UCSD-AML1 (cell line): ENCODE data around the gene ALS2.
A peak's percentile ranks its signal among the peaks of the same experiment; 100 is the strongest.
"Not testable (repeated sequence)": the region's sequence is repeated elsewhere in the genome, so short reads cannot be mapped to it uniquely, and the experiment has no call there.

Experiments used
- DNase-seq: peaks from one replicate; lab custom pipeline; 2025; ENCODE audit not compliant: unreplicated experiment; lab: John Stamatoyannopoulos, UW

The ALS2 gene

DNA sequence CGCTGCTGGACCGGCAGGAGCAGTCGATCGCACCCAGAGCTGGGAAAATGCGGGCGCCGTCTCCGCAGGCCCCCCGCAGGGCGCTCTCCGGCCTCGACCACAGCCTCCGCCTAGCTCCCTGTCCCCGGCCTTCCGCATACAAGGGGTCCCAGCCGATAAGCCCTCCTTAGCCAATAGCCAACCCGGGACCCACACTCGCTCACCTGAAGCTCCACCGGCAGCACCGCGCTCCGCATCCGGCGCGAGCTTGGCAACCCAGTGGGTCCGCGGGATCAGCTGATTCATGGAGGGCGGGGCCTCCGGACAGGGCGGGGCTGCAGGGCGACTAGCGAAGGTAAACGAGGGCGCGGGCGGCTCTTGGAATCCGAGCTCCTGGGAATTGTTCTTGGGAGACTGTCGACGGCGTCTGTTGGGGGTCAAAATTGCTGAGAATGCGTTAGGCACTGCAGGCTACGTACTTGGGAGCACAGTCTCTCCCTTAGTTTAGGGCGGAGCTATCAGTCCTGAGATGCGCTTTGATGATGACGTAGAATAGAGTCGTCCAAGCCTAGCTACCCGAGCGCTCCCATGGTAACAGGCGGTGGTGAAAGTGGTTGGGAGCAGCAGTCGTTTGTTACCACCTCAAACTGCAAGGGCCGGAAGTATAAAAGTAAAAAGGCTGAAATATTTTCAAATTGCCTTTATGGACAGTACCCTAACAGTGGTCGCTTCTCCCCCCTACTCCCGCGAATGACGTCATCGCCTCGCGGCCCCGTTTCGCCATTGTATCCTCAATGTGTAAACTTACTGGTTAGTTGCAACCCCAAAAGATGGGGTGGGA lies at the start of gene ALS2:
TSS of gene ALS2 (minus strand) at position 260 of the 820 bp plus-strand sequence. CDS start 12,048 bp downstream, outside the sequence.
- DNase-seq: peak; percentile 96

DNA sequence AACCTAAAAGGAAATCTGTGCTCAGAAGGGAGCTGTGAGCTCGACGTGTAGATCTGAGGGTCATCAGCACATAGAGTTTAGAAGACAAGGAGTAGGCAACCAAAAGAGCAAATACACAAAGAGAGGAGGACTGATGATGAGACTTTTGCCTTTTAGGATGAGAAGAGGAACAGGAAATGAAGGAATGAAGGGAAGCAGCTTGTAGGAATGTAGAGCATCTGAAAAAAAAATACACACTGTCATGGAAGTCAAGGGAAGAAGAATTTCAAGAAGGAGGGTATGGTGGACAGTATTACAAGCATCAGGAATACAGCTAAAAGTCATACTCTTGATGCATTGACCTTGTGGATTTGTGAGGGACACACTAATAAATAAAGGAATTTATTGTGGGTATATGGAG lies 47.5 kb upstream of the ALS2 start:
- no peak for DNase-seq

DNA sequence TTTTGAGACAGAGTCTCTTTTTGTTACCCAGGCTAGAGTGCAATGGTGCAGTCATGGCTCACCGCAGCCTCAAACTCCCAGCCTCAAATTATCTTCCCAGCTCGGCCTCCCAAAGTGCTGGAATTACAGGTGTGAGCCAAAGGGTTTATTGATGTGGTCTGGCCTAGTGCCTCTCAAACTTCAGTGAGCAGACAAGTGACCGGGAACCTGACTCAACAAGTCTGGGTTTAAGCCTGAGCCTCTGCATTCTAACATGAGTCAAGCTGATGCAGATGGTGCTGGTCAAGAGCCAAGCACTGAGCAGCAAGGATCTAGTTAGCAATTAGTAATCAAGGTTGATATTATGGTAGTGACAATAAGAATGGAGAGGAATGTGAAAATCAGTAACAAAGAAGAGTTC lies 46.9 kb upstream of the ALS2 start:
- no peak for DNase-seq

DNA sequence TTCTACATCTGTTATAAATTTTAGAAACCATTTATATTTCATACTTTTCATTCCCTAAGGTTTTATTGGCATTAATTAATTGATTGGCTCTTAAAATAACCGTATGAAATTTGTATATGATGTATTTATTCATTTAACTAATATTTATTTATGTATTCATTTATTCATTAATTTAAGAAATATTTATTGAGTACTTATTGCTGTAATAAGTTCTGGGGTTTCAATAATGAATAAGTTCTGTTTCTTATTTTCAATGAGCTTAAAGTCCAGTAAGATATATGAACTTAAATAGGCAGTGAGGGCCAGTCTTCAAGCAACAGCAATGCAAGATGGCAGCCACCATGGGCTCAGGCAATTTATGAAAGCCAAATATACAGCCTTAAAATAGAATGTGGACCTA lies 43.5 kb upstream of the ALS2 start:
- DNase-seq: no peak

DNA sequence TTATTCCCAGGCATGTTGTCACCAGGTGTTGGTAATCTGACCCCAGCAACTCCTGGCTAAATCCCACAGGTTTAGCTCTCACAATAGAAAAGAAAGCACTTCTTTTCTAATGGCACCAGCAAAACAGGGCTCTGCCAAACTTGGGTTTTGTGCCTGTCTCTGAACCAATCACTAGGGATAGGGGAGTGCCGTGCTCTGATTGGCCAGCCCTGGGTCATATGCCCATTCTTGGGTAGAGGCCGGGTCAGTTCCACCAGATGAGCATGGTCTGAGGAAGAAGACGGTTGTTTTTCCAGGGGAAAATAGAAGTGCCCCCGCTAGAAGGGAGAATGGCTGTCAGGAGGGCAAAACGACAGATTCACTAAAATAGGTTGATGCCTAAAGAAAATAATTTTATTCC lies 40.3 kb upstream of the ALS2 start:
- DNase-seq: no peak

DNA sequence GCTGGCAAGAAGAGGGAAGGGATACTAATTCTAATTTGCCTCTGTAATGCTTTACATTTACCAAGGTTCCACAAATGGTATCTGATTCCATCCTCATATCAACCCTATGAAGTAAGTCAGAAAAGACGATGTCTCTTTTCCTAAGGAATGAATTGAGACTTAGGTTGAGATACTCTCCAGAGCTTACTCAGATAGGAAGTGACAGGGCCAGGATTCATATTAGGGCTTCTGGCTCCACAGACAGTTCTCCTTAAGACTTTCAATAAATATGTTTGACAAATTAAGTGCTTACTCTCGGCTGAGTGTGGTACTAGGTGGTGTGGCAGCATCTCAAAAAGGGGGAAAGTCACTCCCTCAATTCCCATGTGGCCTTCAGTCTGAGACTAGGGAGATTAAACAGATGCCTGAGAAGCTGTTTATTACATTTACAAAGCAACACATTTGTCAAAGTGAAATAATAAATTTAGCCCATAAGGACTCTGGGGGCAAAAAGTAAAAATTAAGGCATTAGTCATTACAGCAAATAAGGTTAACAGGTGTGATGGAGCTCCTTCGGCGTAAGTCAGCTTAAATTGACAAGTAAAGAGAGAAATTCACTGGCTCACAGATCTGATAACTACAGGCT lies 39.8 kb upstream of the ALS2 start:
- no peak for DNase-seq

DNA sequence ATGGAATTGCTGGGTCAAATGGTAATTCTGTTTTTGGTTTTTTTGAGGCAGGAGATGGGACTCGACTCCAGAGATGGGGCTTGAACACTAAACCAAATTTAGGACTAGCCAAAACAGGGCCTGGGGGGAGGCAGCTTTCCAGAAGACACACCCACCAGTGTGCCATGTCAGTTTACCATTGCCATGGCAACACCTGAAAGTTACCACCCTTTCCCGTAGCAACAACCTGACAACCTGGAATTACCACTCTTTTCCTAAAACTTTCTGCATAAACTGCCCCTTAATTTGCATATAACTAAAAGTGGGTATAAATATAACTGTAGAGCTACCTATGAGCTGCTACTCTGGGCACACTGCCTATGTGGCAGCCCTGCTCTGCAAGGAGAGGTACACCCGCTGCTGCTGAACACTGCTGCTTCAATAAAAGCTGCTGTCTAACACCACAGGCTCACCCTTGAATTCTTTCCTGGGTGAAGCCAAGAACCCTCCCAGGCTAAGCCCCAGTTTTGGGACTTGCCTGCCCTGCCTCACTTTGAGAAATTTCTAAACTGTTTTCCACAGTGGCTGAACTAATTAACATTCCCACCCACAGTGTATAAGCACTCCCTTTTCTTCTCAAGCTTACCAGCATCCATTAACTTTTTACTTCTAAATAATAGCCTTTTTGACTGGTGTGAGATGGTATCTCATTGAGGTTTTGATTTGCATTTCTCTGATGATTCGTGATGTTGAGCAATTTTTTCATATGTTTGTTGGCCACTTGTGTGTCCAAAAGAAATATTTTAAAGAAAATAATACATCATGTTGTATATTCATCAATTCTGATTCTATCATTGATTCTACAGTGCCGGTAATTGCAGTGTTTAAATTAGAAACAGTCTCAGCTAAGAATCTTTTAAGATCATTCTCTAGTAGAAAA lies 36.2 kb upstream of the ALS2 start:
- DNase-seq: no peak

DNA sequence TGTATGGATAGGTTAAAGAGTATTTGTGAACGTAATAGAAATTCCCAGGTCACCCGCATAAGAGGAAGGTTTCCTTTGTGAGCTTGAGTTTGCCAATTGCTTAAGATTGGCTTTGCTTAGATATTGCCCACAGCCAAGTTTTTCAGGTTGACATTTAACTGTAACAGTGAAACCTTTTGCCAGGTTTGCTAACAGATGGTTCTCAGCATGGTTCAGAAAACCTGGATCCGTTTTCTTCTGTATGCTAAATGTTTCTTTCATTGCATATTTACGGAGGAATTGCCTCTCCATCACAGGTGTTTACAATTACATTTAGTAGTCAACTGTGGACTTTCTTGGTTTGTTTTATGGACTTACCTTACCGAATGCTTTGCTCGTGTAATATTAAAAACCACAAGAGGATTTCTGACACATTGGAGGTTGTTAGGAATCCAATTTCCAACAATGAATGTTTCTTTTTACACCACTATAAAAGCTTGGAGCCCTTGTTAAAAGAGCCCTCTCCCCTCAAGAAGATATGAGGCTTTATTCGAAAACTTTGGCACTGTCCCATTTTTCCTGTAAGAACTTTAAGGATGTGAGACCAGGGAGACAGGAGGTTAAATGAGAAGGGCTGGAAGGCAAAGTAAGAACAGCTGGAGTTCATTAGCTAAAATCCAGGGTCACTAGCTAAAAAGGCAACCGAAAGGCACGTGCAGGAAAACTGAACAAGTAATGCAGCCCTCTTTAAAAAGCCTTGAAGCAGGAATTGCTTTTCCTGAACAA lies 33.4 kb upstream of the ALS2 start:
- no peak for DNase-seq

DNA sequence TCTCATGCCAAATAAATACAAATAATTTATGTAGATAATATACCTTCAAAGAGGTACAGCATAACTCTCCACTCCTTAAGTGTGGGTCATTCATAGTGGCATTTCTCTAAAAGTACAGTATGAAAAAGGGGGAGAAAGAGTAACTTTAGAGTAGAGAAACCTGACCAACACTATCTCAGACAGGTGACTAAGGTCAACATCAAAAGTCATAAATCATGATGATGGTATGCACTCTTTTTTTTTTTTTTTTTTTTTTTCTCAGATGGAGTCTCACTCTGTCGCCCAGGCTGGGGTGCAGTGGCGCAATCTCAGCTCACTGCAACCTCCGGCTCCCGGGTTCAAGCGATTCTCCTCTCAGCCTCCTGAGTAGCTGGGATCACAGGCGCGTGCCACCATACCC lies 29.9 kb upstream of the ALS2 start:
- DNase-seq: not testable (repeated sequence)

DNA sequence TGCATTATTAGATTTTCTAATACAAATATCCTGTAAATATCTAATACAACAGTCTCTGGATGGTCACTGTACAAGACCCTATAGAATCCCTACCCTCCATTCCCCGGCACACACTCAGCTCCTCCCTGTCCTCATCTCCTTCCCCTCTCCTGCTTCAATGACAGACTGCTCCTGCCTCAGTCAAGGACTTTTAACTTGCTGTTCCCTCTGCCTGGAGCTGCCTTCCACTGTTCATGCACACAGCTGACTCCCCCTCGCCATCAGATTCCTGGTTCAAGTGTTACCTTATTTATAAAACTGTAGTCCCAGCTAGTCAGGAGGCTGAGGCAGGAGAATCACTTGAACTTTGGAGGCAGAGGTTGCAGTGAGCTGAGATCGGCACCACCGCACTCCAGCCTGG lies 28.9 kb upstream of the ALS2 start:
- no peak for DNase-seq

DNA sequence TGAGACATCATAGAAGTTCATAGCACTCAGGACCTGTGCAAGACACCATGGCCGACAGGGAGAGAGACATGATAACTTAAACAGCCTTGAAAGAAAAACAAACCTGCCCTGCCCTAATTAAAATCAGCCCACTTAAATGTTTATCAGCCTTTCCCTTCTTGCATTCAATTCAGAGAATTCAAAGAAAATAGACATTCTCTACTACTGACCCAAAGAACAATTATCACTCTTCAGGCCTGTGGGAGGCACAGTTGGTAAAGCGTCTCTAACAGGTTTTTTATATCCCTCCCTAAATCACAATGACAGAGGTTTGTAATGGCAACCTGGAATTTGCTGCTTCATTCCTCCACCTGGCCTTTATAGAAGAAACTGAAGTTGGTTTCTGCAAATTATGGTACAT lies 27.3 kb upstream of the ALS2 start:
- DNase-seq: no peak

DNA sequence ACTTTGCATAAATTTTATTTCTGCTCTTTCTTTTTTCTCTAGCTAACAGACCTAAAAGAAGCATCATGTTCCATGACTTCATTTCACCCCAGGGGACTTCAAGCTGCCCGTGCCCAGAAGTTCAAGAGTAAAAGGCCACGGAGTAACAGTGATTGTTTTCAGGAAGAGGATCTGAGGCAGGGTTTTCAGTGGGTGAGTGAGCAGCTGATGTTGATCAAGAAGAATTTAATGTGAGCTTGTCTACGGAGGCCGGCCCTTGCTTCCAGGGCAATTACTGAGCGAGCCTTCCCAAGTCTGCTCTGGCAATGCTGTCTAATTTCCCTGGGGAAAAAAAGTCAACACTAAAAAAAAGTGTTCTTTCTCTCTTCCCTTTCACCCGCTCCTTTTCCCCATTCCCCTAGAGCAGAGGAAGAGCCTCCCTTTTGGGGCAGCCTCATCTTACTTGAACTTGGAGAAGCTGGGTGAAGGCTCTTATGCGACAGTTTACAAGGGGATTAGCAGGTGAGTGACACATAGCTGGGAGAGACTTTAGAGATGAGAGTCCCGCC lies 26.8 kb upstream of the ALS2 start:
- no peak for DNase-seq

DNA sequence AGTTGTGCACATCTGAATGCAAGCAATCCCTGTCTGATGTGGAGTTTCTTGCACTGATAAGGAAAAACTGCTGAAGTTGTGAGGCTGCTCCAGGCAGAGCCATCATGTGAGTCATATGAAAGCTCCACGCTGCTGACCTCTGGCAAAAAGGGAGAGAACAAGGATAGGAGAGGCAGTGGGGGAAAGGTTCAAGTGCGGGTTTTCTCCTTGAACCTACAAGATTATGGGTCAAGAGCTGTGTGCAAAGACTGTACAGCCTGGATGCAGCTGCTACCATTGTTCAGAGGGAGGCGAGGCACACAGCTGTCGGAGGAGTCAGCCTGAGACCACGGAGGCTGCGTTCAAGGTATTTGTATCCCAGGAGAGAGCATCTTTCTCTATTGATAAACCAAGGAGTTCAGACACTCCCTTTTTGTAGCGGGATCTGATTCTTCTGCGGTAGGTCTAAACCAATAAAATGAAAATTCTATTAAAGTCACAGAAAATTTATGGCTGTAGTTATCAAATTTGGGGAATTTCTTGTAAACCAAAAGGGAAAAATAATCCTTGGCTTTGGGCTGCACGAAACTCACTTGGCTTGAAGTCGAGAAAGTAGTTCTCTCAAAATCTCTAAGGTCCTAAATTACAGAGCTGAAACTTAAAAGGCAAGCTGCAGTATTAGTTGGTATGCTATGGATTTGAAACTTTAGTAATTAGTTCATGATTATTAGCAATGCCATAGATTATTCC lies 25.9 kb upstream of the ALS2 start, which contains the start of gene CDK15:
TSS of gene CDK15 (plus strand) at position 96 of the 729 bp plus-strand sequence. CDS start at position 224, 128 bp downstream.
- DNase-seq: no peak

DNA sequence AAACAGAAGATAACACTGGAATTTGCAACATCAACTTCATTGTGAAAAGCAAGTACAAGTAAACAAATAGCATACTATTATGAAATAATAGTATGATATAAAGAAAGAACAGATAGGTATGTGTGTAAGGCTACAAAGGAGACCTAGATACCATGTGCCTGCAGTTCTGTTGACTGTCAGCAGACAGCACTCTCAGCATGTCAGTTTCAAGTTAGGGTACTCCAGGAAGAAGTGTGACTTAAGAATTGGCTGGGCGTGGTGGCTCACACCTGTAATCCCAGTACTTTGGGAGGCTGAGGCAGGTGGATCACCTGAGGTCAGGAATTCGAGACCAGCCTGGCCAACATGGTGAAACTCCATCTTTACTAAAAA lies 18.2 kb upstream of the ALS2 start:
- not testable (repeated sequence) for DNase-seq

DNA sequence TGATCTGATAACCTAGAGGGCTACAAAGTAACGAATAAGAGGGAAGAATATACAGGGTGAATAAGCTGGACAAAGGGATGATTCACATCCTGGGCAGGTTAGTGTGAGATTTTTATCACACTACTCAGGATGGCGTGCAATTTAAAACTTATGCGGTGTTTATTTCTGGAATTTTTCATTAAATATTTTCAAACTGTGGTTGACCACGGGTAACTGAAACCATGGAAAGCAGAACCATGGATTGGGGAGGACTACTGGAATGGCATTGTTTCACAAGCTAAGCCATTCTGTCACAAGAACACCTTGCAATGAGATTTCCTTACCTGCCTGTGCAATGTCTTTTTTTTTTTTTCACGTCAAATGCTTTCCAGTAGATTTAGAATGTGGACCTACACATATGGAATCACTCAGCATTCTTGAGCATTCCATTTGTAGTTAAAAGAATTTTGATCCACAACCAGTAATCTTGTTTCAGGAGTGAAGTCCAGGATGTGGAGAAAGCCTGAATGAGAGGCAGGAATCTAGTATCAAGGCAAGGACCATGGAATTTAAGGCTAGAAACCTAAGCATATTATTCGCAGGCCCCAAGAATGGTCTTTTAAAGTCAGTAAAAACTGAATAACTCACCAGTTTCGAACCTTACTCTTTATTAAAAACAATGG lies 17.6 kb upstream of the ALS2 start:
- DNase-seq: no peak

DNA sequence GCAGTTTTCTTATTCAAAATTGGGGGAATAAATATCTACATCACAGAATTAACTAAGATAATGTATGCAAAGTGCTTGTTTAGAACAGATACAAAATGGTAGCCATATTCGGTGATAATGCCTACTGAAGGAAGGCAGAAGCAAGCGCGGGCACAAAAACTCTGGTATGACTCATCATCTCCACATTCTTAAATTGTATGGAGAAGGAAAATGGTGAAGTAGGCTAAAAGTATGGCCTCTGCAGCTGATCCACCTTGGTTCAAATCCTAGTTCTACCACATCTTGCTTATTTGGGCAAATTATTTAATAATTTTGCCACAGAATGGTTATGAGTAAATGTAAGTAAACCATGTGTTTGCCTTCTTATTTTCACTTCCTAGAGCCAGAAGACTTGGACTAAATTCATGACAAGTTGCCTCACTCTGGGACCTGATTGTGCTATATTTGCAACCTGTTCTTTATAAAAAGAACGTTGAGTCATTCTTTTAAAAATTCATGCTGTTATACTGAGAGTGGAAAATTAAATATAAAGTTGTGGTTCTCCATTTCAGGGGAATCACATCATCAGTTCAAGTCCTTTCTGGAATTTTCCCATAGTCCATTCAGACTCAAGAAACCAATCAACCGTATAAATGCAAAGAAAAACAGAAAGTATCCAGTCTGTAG lies 16.6 kb upstream of the ALS2 start:
- DNase-seq: no peak

DNA sequence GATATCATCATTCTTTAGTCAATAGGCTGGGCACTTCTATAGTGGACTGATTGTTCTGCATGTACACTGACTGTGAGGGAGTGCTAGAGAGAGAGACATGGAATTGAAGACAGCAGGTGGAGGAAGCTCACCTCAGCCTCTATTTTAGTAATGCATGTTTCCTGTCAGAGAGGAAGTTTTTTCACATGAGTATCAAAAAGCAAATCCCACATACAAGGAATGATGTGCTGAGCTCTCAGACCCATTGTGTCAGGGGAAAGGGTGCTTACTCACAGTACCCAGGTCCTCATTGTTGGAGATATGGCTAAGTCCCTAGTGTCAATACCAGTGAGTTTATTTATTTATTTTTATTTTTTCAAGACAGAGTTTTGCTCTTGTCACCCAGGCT lies 15.7 kb upstream of the ALS2 start:
- no peak for DNase-seq

DNA sequence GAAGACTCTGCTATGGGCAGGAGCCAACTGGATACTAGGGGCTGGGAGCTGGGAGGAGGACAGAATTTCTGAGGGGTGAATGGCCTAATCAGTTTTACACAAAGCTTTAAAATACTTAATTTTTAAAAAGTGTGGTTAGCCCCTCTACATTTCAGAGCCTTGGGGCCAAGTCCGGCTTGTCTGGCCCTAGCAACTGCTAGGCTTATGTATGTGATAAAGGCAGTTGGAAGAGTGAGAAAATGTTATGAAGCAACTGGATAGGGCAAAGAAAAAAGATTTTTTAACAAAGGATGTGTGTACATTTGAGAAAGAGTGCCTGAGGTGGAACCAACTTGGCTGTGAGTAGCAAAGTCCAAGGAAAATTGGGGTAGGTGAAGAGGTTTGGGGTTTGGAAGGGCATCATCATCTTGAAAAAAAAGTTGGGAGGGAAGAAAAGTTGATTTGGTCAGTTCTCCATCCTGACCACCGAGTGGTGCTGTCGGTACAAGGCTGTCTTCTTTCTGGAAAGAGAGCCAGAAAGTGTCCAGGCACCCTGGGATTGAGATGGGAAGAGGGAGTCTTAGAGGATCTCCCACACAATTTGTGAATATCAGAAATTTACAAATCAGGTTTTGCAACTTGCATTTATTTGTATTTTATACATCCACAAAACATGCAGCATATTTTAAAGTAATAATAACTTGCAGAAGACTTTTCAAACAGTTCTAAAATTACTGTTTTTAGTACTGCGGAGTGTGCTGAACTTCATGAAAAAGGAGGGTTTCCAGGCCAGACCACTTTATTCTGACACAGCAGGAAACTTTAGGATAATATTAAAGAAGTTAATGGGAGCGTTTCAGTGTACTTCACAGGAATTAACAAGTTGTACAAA lies 15.1 kb upstream of the ALS2 start:
- DNase-seq: no peak
